Mammary epithelial cell (primary cell): Measurements from ENCODE around the gene UBE2L3.

Experiments
- EZH2 ChIP-seq: IDR thresholded peaks from 2 replicates; pipeline ENCODE4 v1.6.1; 2012; ENCODE audit warnings: low read length, inconsistent platforms, borderline replicate concordance
- TF ChIP-seq, protein P1 (sequence below), 2 donors: IDR thresholded peaks in 1 of 2; conservative IDR thresholded peaks in 1 of 2; 2 replicates each; pipeline ENCODE4 v1.5.1; 2011 to 2012; ENCODE audit warnings: inconsistent platforms in 2 of 2, low read length in 2 of 2, mild to moderate bottlenecking in 2 of 2, control low read depth in 1 of 2, low read depth in 1 of 2; ENCODE audit not compliant: insufficient read depth in 1 of 2; ENCODE audit errors: extremely low read depth in 1 of 2

DNA sequence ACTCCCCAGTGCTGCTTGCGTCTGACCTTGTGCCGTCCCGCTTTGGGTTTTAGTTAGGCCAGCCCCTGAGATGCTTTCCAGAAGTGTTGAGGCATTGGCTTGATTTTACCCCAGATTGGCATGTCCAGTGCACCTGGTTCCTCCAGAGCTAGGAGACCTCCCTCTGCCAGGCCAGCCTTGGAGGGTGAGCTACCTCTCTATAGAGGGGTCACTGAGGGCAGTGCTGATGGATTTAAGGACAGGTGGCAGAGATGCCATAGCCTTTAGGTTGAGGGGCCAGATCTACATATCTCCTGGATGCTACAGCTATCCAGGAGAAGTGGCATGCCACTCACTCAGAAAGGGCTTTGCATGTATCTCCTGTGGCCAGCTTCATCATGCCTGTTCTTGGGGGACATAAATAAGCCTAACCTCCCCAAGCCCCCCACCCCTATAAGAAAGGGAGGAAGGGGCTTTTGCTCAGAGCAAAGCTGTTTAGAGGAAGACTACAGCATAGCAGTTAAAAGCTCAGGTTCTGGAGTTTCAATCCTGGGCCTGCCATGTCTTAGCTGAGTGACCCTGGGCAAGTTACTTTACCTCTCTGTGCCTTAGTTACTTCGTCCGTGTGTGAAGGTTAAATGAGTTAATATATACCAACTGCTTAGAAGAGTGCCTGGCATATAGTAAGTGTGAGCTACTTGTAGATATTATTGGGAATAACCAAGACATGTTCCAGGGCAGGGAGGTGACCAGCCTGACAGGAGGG lies 6.4 kb downstream of the UBE2L3 start:
- TF ChIP-seq, protein P1, sequence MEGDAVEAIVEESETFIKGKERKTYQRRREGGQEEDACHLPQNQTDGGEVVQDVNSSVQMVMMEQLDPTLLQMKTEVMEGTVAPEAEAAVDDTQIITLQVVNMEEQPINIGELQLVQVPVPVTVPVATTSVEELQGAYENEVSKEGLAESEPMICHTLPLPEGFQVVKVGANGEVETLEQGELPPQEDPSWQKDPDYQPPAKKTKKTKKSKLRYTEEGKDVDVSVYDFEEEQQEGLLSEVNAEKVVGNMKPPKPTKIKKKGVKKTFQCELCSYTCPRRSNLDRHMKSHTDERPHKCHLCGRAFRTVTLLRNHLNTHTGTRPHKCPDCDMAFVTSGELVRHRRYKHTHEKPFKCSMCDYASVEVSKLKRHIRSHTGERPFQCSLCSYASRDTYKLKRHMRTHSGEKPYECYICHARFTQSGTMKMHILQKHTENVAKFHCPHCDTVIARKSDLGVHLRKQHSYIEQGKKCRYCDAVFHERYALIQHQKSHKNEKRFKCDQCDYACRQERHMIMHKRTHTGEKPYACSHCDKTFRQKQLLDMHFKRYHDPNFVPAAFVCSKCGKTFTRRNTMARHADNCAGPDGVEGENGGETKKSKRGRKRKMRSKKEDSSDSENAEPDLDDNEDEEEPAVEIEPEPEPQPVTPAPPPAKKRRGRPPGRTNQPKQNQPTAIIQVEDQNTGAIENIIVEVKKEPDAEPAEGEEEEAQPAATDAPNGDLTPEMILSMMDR (conservative IDR thresholded peaks at IDR 0.05 in 1 of 2, IDR thresholded peaks at IDR 0.05 in 1 of 2; ENCODE audit: extremely low read depth in 1 of 2, insufficient read depth in 1 of 2, low read depth in 1 of 2, low read length in 2 of 2), result no peak
- TF ChIP-seq EZH2, result no peak
